Stromal cell of bone marrow (primary cell): Measurements from ENCODE around the gene TSSK6.

Experiments
- DNase-seq: peaks from one replicate; pipeline ENCODE4 v3.0.0-alpha.2; 2012; ENCODE audit warnings: low read depth

TSSK6 gene

GRCh38 chr19:19505669-19506326 lies 9.6 kb downstream of the TSSK6 start:
- DNase-seq: no peak

- DNase-seq: no peak
Observed at GRCh38 chr19:19504754-19505668, 10.3 kb downstream of the TSSK6 start.

- DNase-seq: no peak
Observed at GRCh38 chr19:19502808-19503602, 12.3 kb downstream of the TSSK6 start.

GRCh38 chr19:19502281-19502680 lies 13.1 kb downstream of the TSSK6 start:
- DNase-seq: no peak

GRCh38 chr19:19501798-19502197 lies 13.6 kb downstream of the TSSK6 start:
- DNase-seq: no peak

GRCh38 chr19:19500975-19501644 lies 14.2 kb downstream of the TSSK6 start:
- DNase-seq: no peak

GRCh38 chr19:19499272-19499995 lies 15.9 kb downstream of the TSSK6 start:
- DNase-seq: no peak

GRCh38 chr19:19498255-19498991 lies 16.9 kb downstream of the TSSK6 start:
- DNase-seq: no peak

GRCh38 chr19:19495614-19496603 lies 19.4 kb downstream of the TSSK6 start:
- DNase-seq: no peak

- no peak for DNase-seq
Observed at GRCh38 chr19:19493841-19494546, 21.4 kb downstream of the TSSK6 start.

GRCh38 chr19:19492026-19492610 lies 23.2 kb downstream of the TSSK6 start:
- no peak for DNase-seq

GRCh38 chr19:19491321-19492025 lies 23.9 kb downstream of the TSSK6 start:
- DNase-seq: no peak

- peak; percentile 73 for DNase-seq
Observed at GRCh38 chr19:19490214-19490968, 25.0 kb downstream of the TSSK6 start.

- no peak for DNase-seq
Observed at GRCh38 chr19:19489804-19490204, 25.5 kb downstream of the TSSK6 start.

- DNase-seq: peak; percentile 95
Observed at GRCh38 chr19:19488875-19489690, 26.3 kb downstream of the TSSK6 start.
